Measurements from ENCODE around the gene PIM2.
A peak's percentile ranks its signal among the peaks of the same experiment; 100 is the strongest.

The PIM2 gene

DNA sequence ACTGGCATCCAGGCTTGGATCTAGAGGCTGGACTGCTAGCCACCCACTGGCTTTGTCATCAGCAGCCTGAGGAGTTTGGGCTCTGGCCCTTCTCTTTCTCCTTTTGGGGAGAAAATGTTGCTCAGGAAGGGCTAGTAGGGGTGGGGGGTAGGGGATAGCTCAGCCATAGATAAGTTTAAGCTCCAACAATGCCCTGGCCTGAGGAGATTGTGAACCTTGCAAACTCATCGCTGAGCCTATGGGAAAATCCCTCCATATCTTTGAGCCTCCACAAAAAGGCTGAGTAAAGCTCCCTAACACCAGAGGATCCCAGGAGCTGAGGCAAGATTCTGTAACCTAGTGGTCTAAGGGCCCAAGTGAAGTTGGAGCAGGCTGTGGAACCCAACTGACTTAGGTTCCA lies 29.8 kb upstream of the PIM2 start:
- WGBS, result 88% methylated on average over 1 of the region's 1 CpG
- Histone ChIP-seq H3K36me3 (ENCODE audit: insufficient read depth, low read length) (peaks cover 9% of the 10 kb centered on the region), H3K4me1 (ENCODE audit: insufficient read depth, low read length) (no peaks in the 10 kb centered on the region), H3K4me3 (ENCODE audit: low read length) (no peak overlapping the region), H3K9ac (ENCODE audit: low read depth, low read length) (no peak overlapping the region), H3K9me3 (ENCODE audit: insufficient read depth, low read depth, low read length) (no peaks in the 10 kb centered on the region), H3K27me3 (ENCODE audit: insufficient read depth, low read length) (no peaks in the 10 kb centered on the region), H3K27ac (ENCODE audit: low read depth, low read length) (no peak overlapping the region)

DNA sequence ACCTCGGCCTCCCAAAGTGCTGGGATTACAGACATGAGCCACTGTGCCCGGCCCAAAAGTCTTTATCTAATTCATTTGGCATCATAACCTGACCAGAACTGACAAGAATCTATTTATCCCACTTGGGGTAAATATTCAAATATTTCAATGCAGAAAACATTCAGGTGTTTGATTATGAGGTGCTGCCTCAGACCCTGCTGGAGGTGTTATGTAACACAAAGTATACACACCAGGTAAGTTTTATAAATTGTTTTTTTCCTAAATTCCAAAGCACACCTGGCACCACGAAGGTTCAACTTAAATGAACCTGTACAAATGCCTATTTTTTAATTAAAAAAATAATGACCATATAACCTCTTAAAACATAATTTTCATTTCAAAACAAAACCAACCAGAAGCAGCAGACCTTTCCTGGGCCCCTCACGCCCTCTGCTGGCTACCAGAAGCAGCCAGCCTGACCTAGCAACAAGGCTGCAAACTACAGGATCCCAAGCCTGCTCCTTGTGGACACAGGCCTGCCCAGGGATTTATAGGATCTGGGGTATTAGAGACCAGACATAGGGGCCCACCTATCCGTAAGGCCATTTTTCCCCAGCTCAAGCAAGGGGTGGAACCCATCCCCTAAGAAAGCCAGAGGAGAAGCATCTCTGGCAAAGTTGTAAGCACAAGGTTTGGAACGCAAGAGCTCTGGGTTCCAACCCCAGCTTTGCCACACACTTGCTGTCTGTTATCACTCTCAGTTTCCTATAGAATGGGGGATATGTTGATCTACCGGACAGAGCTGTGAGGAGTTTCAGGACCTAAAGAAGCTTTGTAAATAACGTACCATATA lies 26.9 kb upstream of the PIM2 start:
- Histone ChIP-seq H3K4me3 (ENCODE audit: low read length) (no peak overlapping the region), H3K9ac (ENCODE audit: low read depth, low read length) (no peak overlapping the region), H3K27me3 (ENCODE audit: insufficient read depth, low read length) (no peaks in the 10 kb centered on the region)

DNA sequence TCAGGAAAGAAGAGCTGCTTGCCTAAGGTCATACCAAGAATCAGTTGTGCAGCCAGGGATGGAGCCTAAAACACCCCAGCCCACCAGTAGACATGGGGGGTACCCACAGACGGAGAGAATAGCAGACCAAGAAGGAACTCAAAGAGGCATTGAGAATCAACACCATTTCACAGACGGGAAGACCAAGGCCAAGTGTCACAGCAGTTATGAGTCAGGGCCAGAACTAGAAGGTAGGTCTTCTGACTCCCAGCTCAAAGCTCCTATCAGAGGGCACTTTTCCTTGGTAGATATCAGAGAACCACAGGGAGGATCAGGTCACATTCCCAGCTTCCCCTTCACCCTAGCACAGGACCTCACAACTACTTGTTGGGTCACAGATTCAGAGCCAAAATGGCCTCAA lies 24.1 kb upstream of the PIM2 start:
- H3K27ac ChIP-seq (ENCODE audit: low read depth, low read length), result no peak overlapping the region
- H3K36me3 ChIP-seq (ENCODE audit: insufficient read depth, low read length), result peaks cover 19% of the 10 kb centered on the region

More for the DNA sequence above, 26.9 kb upstream of the PIM2 start:
- Histone ChIP-seq H3K9me3 (ENCODE audit: insufficient read depth, low read depth, low read length) (no peaks in the 10 kb centered on the region), H3K27ac (ENCODE audit: low read depth, low read length) (no peak overlapping the region; the same call in 1 of the 2 replicates), H3K4me1 (ENCODE audit: insufficient read depth, low read length) (no peaks in the 10 kb centered on the region), H3K36me3 (ENCODE audit: insufficient read depth, low read length) (peaks cover 15% of the 10 kb centered on the region)
- WGBS, result 71% methylated on average over 7 of the region's 8 CpGs

DNA sequence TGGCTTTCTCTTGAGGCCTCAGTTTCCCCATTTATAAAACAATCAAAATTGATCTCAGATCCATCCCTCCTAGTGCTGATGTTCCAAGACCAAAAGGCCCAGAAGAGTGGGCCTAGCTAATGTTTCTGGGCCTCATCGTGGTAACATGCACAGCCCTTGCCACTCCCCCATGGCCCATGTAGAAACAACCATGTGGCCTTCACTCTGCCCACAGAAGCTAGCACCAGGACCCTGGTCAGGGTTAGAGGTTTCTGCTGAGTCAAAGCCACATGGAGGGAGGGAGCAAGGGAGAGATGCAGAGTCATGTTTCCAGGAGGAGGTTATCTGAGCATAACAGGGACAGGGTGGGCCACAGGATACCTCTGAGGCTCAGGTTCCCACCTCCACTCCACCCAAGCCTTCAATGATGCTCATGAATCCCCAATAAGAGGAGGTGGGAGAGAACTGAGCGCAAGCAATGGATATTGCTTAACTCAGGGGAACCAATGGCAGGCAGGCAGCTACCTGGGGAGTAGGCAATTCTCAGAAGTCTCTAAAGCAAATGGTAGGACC lies 21.7 kb upstream of the PIM2 start:
- Histone ChIP-seq H3K27me3 (ENCODE audit: insufficient read depth, low read length) (no peaks in the 10 kb centered on the region), H3K9me3 (ENCODE audit: insufficient read depth, low read depth, low read length) (no peaks in the 10 kb centered on the region), H3K36me3 (ENCODE audit: insufficient read depth, low read length) (peaks cover 21% of the 10 kb centered on the region), H3K4me1 (ENCODE audit: insufficient read depth, low read length) (peaks cover 14% of the 10 kb centered on the region; the same call in 1 of the 2 replicates), H3K27ac (ENCODE audit: low read depth, low read length) (no peak overlapping the region), H3K4me3 (ENCODE audit: low read length) (no peak overlapping the region), H3K9ac (ENCODE audit: low read depth, low read length) (no peak overlapping the region)
- 90% methylated on average over 2 of the region's 2 CpGs for WGBS

More for the DNA sequence above, 24.1 kb upstream of the PIM2 start:
- 78% methylated on average over 2 of the region's 2 CpGs for WGBS
- Histone ChIP-seq H3K4me3 (ENCODE audit: low read length) (no peak overlapping the region), H3K9ac (ENCODE audit: low read depth, low read length) (no peak overlapping the region), H3K9me3 (ENCODE audit: insufficient read depth, low read depth, low read length) (no peaks in the 10 kb centered on the region), H3K27me3 (ENCODE audit: insufficient read depth, low read length) (no peaks in the 10 kb centered on the region), H3K4me1 (ENCODE audit: insufficient read depth, low read length) (no peaks in the 10 kb centered on the region)

DNA sequence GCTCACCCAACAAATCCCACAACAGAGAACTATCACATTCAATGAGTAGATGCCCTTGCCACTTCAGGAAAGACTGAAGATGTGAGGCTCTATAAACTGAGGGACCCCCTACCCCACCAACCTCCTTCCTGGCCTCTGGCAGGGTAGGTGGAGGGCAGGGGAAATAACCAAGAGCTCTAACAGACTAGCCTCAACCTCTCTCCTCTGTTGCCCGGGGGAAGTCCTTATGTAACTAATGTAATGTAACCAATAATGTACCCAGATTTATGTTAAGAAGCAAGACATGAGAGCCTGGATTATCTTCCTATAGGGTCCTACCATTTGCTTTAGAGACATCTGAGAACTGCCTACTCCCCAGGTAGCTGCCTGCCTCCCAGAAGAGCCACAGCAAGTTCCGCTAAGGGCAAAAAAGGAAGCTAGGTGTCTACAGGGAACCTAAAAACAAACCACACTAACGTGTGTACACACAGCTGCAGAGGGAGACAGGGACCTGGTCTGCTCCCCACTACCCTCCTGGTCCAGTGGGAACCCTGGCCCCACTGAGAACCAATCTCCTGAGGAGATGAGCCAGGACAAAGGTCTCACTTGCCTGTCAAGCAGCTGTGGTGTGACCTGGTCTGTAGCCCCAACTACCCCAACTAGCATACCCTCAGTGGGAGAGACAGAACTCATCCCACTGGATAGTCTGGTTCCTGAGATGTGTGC lies 20.9 kb upstream of the PIM2 start:
- H3K9ac ChIP-seq (ENCODE audit: low read depth, low read length), result no peak overlapping the region
- H3K27ac ChIP-seq (ENCODE audit: low read depth, low read length), result no peak overlapping the region
- H3K9me3 ChIP-seq (ENCODE audit: insufficient read depth, low read depth, low read length), result no peaks in the 10 kb centered on the region
- H3K4me1 ChIP-seq (ENCODE audit: insufficient read depth, low read length), result peaks cover 14% of the 10 kb centered on the region; the same call in 1 of the 2 replicates
- 85% methylated on average over 2 of the region's 3 CpGs for WGBS
- H3K27me3 ChIP-seq (ENCODE audit: insufficient read depth, low read length), result no peaks in the 10 kb centered on the region
- peaks cover 28% of the 10 kb centered on the region for H3K36me3 ChIP-seq (ENCODE audit: insufficient read depth, low read length)
- H3K4me3 ChIP-seq (ENCODE audit: low read length), result no peak overlapping the region

DNA sequence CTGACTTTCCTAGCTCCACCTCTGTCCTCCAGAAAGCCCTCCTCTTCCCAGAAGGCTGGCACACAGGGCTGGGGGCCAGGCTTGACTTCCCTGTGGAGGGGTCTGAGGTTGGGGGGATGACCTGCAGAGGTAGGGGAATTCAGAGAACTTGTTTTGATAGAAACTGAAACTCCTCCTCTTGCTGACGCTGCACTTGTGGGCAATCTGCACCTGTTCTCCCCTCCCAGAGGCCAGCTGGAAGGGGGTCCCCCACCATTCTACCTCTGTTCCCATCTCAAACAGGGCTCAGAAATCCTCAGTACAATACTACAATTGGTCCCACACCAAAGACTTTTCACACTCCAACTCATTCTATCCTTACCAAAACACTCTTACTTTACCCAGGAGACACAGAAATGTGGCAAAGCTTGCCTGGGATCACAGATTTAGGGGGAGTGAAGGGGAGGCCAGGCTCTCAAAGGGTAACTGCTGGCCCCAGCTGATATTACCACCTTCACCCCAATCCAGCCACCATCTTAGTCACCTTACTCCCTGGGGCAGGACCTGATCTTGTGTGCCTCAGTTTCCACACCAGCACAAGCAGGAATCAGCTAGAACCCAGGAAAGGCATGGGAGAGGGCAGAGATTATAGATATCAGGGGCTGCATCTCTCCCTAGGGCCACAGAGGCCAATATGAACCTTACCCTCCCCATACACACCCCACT lies 20.0 kb upstream of the PIM2 start:
- no peak overlapping the region for H3K27ac ChIP-seq (ENCODE audit: low read depth, low read length)
- WGBS, result 77% methylated on average over 1 of the region's 1 CpG
- no peaks in the 10 kb centered on the region for H3K27me3 ChIP-seq (ENCODE audit: insufficient read depth, low read length)
- peaks cover 14% of the 10 kb centered on the region; the same call in 1 of the 2 replicates for H3K4me1 ChIP-seq (ENCODE audit: insufficient read depth, low read length)
- H3K9me3 ChIP-seq (ENCODE audit: insufficient read depth, low read depth, low read length), result no peaks in the 10 kb centered on the region
- no peak overlapping the region for H3K4me3 ChIP-seq (ENCODE audit: low read length)
- H3K36me3 ChIP-seq (ENCODE audit: insufficient read depth, low read length), result peaks cover 35% of the 10 kb centered on the region
- H3K9ac ChIP-seq (ENCODE audit: low read depth, low read length), result no peak overlapping the region

DNA sequence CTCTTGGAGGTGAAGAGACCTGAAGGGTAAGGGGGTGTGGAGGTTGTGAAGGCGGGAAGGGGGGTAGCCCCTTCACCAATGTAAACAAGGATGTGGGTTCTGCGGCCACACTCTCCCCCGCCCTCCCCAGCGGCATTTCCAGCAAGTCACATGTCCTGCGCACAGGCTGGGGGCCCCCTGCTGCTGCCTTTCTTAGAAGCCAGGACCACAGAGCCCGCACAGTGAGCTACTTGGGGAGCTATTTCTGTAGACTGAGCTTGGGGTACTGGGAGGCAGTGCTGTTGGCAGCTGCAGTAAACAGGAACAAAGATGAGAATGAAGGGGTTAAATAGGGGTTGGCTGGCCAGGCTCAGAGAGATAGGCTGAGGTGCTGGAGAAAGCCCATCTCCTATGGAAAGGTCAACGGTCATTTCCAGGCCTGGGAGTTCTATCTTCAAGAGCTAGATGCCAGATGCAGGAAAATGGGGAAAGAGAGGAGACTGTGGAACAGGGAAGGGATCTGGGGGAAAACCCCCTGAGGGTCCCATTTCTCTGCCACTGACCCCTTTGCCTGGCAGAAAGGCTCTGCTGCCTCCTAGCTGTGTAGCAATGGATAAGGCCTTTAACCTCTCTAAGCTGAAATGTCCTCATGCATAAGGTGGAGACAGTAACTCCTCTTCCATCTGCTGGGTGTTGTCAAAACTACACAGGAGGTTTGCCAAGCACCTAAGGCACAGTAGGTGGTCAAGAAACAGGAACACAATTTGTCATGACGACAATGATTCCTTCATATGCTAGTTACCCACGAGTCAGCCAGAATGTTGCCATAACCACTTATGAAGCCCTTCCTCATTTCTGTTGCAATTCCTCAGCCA lies 18.5 kb upstream of the PIM2 start:
- peaks cover 14% of the 10 kb centered on the region; the same call in 1 of the 2 replicates for H3K4me1 ChIP-seq (ENCODE audit: insufficient read depth, low read length)

DNA sequence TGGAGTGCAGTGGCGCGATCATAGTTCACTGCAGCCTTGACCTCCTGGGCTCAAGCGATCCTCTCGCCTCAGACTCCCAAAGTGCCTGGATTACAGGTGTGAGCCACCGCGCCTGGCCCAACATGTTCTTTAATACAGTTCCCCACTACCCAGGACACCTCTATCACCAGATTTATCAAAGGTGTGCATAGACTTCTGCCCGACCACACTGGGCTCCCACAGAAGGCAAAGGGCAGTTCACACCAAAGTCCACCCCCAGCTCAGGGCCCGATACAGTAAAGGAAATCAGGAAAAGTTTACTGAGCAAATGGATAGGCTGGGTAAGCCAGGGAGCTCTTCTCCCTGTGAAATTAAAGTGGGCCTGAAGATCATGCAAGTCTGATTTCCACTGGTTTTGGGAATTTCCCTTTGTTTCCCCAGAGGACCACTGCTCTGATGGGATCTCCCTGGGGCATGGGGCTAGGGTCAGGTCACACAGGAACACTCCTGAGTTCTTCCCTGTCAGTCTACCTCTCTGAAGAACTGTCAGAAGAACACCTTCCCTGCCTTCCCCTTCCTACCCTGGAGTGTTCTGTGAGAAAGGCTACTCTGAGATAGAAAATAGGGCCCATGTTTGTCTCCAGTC lies 17.7 kb upstream of the PIM2 start:
- Histone ChIP-seq H3K27me3 (ENCODE audit: insufficient read depth, low read length) (no peaks in the 10 kb centered on the region), H3K9me3 (ENCODE audit: insufficient read depth, low read depth, low read length) (no peaks in the 10 kb centered on the region), H3K4me3 (ENCODE audit: low read length) (0 out of 2 replicates have a peak overlapping the region, but pooled peaks have one; percentile 28), H3K27ac (ENCODE audit: low read depth, low read length) (peak overlapping the region; percentile 76; the same call in 1 of the 2 replicates), H3K36me3 (ENCODE audit: insufficient read depth, low read length) (peaks cover 32% of the 10 kb centered on the region), H3K9ac (ENCODE audit: low read depth, low read length) (no peak overlapping the region), H3K4me1 (ENCODE audit: insufficient read depth, low read length) (peaks cover 14% of the 10 kb centered on the region; the same call in 1 of the 2 replicates)
- 97% methylated on average over 8 of the region's 8 CpGs for WGBS

More for the DNA sequence above, 18.5 kb upstream of the PIM2 start:
- Histone ChIP-seq H3K36me3 (ENCODE audit: insufficient read depth, low read length) (peaks cover 32% of the 10 kb centered on the region), H3K27ac (ENCODE audit: low read depth, low read length) (peak overlapping the region; percentile 76; the same call in 1 of the 2 replicates), H3K9ac (ENCODE audit: low read depth, low read length) (no peak overlapping the region), H3K27me3 (ENCODE audit: insufficient read depth, low read length) (no peaks in the 10 kb centered on the region), H3K4me3 (ENCODE audit: low read length) (peak overlapping the region; percentile 28; the same call in 1 of the 2 replicates), H3K9me3 (ENCODE audit: insufficient read depth, low read depth, low read length) (no peaks in the 10 kb centered on the region)
- WGBS, result 16% methylated on average over 7 of the region's 9 CpGs

DNA sequence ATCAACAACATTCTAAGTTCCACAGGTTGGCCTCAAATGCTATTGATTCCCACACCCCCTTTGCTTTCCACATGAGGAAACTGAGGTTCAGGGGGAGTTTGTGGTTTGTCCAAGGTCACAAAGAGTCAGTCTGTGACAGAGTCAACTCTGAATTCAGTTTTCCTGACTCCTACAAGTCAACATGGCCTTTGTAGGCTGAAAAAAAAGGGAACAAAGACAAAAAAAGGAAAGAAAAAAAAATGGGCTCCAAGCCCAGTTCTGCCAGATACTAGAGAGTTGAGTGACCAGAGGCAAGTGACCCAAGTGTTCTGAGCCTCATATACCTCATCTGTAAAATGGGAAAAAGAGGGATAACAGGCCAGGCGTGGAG lies 16.5 kb upstream of the PIM2 start:
- WGBS, result 89% methylated on average over 1 of the region's 1 CpG
- H3K27ac ChIP-seq (ENCODE audit: low read depth, low read length), result no peak overlapping the region
- peaks cover 39% of the 10 kb centered on the region for H3K36me3 ChIP-seq (ENCODE audit: insufficient read depth, low read length)
- H3K4me1 ChIP-seq (ENCODE audit: insufficient read depth, low read length), result peaks cover 14% of the 10 kb centered on the region; the same call in 1 of the 2 replicates
- H3K27me3 ChIP-seq (ENCODE audit: insufficient read depth, low read length), result no peaks in the 10 kb centered on the region
- H3K4me3 ChIP-seq (ENCODE audit: low read length), result no peak overlapping the region
- no peak overlapping the region for H3K9ac ChIP-seq (ENCODE audit: low read depth, low read length)
- no peaks in the 10 kb centered on the region for H3K9me3 ChIP-seq (ENCODE audit: insufficient read depth, low read depth, low read length)

All from HUES64 (cell line).